ENCODE measurements around the gene MAN2B2.

Gene MAN2B2

GRCh38 chr4:6595897-6596537 lies 21.0 kb downstream of the MAN2B2 start:
- DNase-seq, result no peak

- DNase-seq, result no peak
These were observed 22.0 kb downstream of the MAN2B2 start for GRCh38 chr4:6596948-6597347.

GRCh38 chr4:6598127-6598526 lies 23.1 kb downstream of the MAN2B2 start:
- no peak for DNase-seq

GRCh38 chr4:6598641-6599040 lies 23.7 kb downstream of the MAN2B2 start:
- no peak for DNase-seq

- DNase-seq, result no peak
These were observed 26.8 kb downstream of the MAN2B2 start for GRCh38 chr4:6601661-6602250.

- no peak for DNase-seq
These were observed 27.3 kb downstream of the MAN2B2 start for GRCh38 chr4:6602289-6602688.

GRCh38 chr4:6603128-6603527 lies 28.1 kb downstream of the MAN2B2 start:
- no peak for DNase-seq

GRCh38 chr4:6605114-6605513 lies 30.1 kb downstream of the MAN2B2 start:
- DNase-seq, result no peak

- DNase-seq, result no peak
These were observed 30.6 kb downstream of the MAN2B2 start for GRCh38 chr4:6605605-6606004.

GRCh38 chr4:6606465-6607235 lies 31.7 kb downstream of the MAN2B2 start:
- no peak for DNase-seq

- no peak for DNase-seq
These were observed 32.5 kb downstream of the MAN2B2 start for GRCh38 chr4:6607368-6608055.

GRCh38 chr4:6608758-6609414 lies 33.9 kb downstream of the MAN2B2 start:
- no peak for DNase-seq

- DNase-seq, result no peak
These were observed 34.6 kb downstream of the MAN2B2 start for GRCh38 chr4:6609415-6610079.

GRCh38 chr4:6610856-6611430 lies 36.0 kb downstream of the MAN2B2 start:
- no peak for DNase-seq

- DNase-seq, result no peak
These were observed 38.1 kb downstream of the MAN2B2 start for GRCh38 chr4:6612961-6613675.

GRCh38 chr4:6613676-6614651 lies 39.0 kb downstream of the MAN2B2 start:
- no peak for DNase-seq

GRCh38 chr4:6614701-6615230 lies 39.8 kb downstream of the MAN2B2 start:
- DNase-seq, result no peak

GRCh38 chr4:6616087-6616995 lies 41.4 kb downstream of the MAN2B2 start:
- DNase-seq, result no peak

GRCh38 chr4:6617246-6617645 lies 42.3 kb downstream of the MAN2B2 start:
- DNase-seq, result no peak

Data from NCI-H2227 treated with DMSO at 0.1 percent for 48 hours (cell line).